ENCODE measurements around the gene YY1.

Gene YY1

DNA sequence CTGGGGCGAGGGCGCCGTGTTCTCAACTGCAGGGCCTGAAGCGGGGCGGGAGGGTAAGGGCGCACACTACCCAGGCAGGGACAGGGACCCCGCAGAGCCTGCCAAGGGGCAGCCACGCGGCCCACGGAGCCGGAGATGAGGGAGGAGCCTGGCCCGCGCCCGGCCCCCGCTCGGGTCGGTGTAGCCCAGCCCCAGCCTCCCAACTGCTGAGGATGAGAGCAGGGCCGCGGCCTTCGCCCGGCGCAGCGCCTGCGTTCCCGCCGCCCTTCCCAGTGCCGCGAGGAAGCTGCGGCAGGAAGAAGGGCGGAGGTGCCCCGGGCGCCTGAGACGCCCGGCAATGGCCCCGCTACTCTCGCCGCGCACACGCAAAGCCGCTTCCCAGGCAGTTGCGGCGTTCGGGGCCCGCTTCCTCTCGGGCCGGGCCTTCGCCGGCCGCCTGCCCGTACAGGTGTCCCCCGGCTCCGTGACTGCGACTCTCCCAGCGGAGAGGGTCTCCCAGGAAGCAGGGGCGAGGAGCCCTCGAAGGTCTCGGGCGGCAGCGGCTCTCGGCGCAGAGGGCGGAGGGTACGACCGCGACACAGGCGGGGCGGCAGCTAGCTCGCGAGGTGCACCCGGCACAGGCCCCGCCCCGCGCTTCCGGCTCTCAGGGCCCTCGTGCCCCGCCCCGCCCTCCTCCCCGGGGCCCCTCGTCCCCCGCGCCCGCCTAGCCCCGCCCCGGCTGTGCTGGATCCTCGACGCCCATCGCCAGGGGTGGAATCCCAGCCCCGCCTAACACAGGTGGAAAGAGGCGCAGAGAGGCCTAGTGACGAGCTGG lies 24.8 kb upstream of the YY1 start:
- H3K36me3 ChIP-seq (ENCODE audit: control insufficient read depth in 5 of 5, insufficient read depth in 5 of 5, low read length in 5 of 5), result no peaks in the 10 kb centered on the region
- peak overlapping the region in 4 of 5 donors; percentile 78 to 95 (median 88) for H3K9ac ChIP-seq (ENCODE audit: low read length in 5 of 5)
- H3K4me1 ChIP-seq (ENCODE audit: control insufficient read depth in 5 of 5, insufficient read depth in 5 of 5, low read length in 5 of 5), result peaks cover 0 to 17% (median 13%) of the 10 kb centered on the region in 5 donors
- H3K27ac ChIP-seq (ENCODE audit: low read depth, low read length), result peak overlapping the region; percentile 67
- no peaks in the 10 kb centered on the region for H3K9me3 ChIP-seq (ENCODE audit: control insufficient read depth in 5 of 5, low read length in 5 of 5)
- H3K27me3 ChIP-seq (ENCODE audit: control insufficient read depth in 5 of 5, insufficient read depth in 4 of 5, low read length in 5 of 5), result no peaks in the 10 kb centered on the region
- H3K4me3 ChIP-seq (ENCODE audit: low read depth in 1 of 5, low read length in 5 of 5), result peak overlapping the region in 4 of 5 donors; percentile 72 to 80 (median 76)

DNA sequence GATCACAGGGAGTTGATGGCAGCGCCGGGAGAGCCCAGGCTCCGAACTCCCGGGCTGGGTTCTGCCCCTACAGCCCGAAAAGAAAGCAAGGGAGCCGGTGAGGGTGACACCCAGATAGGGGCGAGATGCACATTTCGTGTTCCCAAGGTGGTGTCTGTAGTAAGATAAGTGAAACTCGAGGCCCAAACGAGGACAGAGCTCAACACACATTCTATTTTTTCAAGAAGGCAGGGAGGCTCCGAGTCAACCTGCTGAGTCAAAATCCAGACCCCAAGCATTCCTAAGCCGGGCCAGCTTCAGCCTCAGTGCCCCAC lies 24.2 kb upstream of the YY1 start:
- peak overlapping the region in 3 of 5 donors; percentile 60 to 65 (median 64) for H3K9ac ChIP-seq (ENCODE audit: low read length in 5 of 5)

DNA sequence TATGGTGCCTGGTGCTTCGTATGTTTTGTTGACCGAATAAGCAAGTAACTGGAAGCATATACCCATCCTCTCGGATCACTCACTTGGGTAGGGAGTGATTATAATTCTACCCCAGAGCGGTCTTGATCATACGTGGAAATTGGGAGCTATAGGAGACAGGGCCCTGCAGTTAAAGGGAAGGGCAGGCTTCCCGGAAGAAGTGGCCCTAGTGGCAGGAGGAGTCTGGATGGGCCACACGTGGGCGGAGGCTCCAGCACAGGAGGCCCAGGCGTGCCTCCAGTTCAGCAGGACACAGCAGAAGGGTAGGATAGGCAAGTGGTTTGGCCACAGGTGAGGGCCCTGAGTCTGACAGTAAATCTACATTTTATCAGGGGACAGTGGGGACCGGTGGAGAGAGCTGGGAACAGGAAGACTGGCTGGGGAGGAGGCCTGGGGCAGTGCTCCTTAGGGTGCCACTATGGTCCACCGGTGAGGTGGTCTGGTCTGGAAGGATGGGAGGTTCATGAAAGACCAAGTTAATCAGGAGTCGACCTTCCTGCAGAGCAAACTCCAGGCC lies 23.5 kb upstream of the YY1 start:
- Histone ChIP-seq H3K27ac (ENCODE audit: low read depth, low read length) (no peak overlapping the region), H3K36me3 (ENCODE audit: control insufficient read depth in 5 of 5, insufficient read depth in 5 of 5, low read length in 5 of 5) (no peaks in the 10 kb centered on the region), H3K9ac (ENCODE audit: low read length in 5 of 5) (no peak overlapping the region), H3K4me3 (ENCODE audit: low read depth in 1 of 5, low read length in 5 of 5) (no peak overlapping the region), H3K4me1 (ENCODE audit: control insufficient read depth in 5 of 5, insufficient read depth in 5 of 5, low read length in 5 of 5) (peaks cover 0 to 17% (median 13%) of the 10 kb centered on the region in 5 donors), H3K9me3 (ENCODE audit: control insufficient read depth in 5 of 5, low read length in 5 of 5) (no peaks in the 10 kb centered on the region), H3K27me3 (ENCODE audit: control insufficient read depth in 5 of 5, insufficient read depth in 4 of 5, low read length in 5 of 5) (no peaks in the 10 kb centered on the region)

More for the DNA sequence above, 24.2 kb upstream of the YY1 start:
- no peaks in the 10 kb centered on the region for H3K36me3 ChIP-seq (ENCODE audit: control insufficient read depth in 5 of 5, insufficient read depth in 5 of 5, low read length in 5 of 5)
- peak overlapping the region; percentile 56 to 80 (median 69) for H3K4me3 ChIP-seq (ENCODE audit: low read depth in 1 of 5, low read length in 5 of 5)
- no peaks in the 10 kb centered on the region for H3K27me3 ChIP-seq (ENCODE audit: control insufficient read depth in 5 of 5, insufficient read depth in 4 of 5, low read length in 5 of 5)
- H3K4me1 ChIP-seq (ENCODE audit: control insufficient read depth in 5 of 5, insufficient read depth in 5 of 5, low read length in 5 of 5), result peaks cover 0 to 17% (median 13%) of the 10 kb centered on the region in 5 donors
- no peaks in the 10 kb centered on the region for H3K9me3 ChIP-seq (ENCODE audit: control insufficient read depth in 5 of 5, low read length in 5 of 5)
- peak overlapping the region; percentile 67 for H3K27ac ChIP-seq (ENCODE audit: low read depth, low read length)

DNA sequence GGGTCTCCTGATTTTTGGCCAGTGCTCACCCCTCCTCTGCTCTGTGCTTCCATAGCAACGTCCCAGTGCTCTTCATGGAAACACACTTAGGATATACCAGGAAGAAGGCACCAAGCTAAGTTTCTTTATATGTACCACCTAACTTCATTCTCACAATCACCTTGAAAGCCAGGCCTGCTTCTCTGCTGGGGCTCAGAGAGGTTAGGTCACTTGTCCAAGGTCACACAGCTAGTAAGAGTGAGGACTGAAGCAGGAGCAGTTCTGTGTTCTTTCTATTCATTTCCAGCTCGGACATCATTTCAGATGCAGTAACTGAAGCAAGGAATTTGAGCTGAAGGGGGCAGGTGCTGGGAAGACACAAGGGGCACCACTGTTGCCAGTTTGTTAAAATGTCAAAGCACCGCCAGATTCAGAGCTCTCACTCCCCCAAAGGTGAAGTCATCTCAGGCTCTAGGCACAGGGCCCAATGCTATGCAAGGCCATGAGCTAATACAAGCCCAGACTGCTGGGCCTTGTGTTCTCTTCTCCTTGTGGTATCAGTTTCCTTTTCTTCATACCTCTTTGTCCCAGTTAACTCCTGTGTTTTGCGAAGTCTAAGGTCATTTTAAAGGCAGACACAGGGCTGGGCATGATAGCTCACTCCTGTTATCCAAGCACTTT lies 19.7 kb upstream of the YY1 start:
- no peaks in the 10 kb centered on the region for H3K27me3 ChIP-seq (ENCODE audit: control insufficient read depth in 5 of 5, insufficient read depth in 4 of 5, low read length in 5 of 5)
- no peak overlapping the region for H3K4me3 ChIP-seq (ENCODE audit: low read depth in 1 of 5, low read length in 5 of 5)
- H3K27ac ChIP-seq (ENCODE audit: low read depth, low read length), result no peak overlapping the region
- peaks cover 2 to 27% (median 23%) of the 10 kb centered on the region in 5 donors for H3K4me1 ChIP-seq (ENCODE audit: control insufficient read depth in 5 of 5, insufficient read depth in 5 of 5, low read length in 5 of 5)
- no peak overlapping the region for H3K9ac ChIP-seq (ENCODE audit: low read length in 5 of 5)
- no peaks in the 10 kb centered on the region for H3K36me3 ChIP-seq (ENCODE audit: control insufficient read depth in 5 of 5, insufficient read depth in 5 of 5, low read length in 5 of 5)
- H3K9me3 ChIP-seq (ENCODE audit: control insufficient read depth in 5 of 5, low read length in 5 of 5), result no peaks in the 10 kb centered on the region

DNA sequence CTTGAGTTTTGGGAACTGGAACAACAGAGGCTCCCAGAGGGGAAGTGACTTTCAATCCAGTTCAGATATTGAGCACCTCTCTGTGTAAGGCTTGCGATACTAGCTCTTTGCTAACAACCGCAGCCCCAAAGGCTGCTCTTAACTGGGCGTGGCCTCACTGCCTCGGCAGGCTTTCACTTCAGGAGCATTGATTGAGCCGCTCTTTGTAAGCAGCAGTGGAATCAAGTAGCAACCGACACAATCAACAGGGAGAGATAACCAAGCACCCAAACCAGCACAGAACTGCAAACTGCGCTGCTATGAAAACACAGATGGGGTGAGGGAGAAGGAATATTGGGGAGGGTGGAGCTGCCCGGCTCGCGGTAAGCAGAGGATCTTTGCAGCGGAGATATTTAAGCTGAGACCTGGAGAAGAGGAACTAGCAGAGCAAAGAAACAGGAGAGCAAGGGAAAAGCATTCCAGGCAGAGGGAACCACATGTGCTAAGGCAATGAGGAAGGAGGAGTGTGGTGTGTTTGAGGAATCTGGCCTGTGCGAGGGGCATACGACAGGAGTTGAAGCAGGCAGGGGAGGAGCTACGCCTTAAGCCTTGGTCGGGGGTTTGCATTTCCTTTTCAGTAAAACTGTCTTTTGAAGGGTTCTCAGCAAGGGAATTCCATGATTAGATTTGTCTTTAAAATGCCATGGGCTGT lies 17.3 kb upstream of the YY1 start:
- H3K9ac ChIP-seq (ENCODE audit: low read length in 5 of 5), result peak overlapping the region; percentile 58 to 77 (median 72)
- H3K36me3 ChIP-seq (ENCODE audit: control insufficient read depth in 5 of 5, insufficient read depth in 5 of 5, low read length in 5 of 5), result no peaks in the 10 kb centered on the region
- peak overlapping the region; percentile 72 to 93 (median 76) for H3K4me3 ChIP-seq (ENCODE audit: low read depth in 1 of 5, low read length in 5 of 5)
- peaks cover 2 to 22% (median 18%) of the 10 kb centered on the region in 5 donors for H3K4me1 ChIP-seq (ENCODE audit: control insufficient read depth in 5 of 5, insufficient read depth in 5 of 5, low read length in 5 of 5)
- no peaks in the 10 kb centered on the region for H3K9me3 ChIP-seq (ENCODE audit: control insufficient read depth in 5 of 5, low read length in 5 of 5)
- H3K27ac ChIP-seq (ENCODE audit: low read depth, low read length), result peak overlapping the region; percentile 12
- no peaks in the 10 kb centered on the region for H3K27me3 ChIP-seq (ENCODE audit: control insufficient read depth in 5 of 5, insufficient read depth in 4 of 5, low read length in 5 of 5)

DNA sequence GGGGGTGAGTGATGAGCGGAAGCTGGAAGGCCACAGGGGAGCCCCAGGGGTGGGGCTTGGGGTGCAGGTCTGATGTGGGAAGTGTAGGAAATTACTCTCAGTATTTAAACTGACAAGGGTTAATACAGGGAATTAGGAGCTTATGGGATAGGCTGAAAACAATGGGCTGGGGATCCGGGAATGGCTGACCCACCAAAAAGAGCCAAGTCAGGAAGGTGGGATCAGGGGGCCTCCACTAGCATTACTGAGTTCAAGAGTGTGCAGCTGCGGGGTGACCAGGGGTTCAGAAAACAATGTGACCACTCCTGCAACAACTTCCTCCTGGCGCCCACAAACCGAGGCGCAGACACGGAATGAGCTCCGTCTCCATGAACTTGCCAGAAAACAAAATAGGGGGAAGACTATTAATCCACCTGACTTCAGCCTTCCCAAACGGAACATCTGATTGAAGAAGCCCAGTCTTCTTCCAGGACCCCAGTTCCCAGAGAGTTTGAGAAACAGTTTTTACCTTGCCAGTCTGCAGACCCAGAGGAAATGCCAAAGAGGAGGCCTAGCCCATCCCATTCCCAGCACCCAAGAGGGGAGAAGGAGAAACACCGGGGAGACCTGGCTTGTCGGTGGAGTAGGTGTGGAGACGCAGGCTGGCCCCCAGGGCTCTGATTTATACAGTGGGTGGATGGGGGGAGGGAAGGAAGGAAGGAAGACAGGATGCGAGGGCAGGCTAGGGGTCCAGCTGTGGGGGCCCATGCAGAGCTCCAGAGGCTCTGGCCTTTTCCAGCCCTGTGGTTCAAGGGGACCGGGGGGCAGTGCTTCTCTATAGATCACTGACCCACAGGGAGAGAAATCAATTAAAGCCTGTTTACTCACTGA lies 16.5 kb upstream of the YY1 start:
- Histone ChIP-seq H3K9ac (ENCODE audit: low read length in 5 of 5) (peak overlapping the region in 3 of 5 donors; percentile 68 to 77 (median 72)), H3K4me3 (ENCODE audit: low read depth in 1 of 5, low read length in 5 of 5) (peak overlapping the region; percentile 72 to 93 (median 76)), H3K36me3 (ENCODE audit: control insufficient read depth in 5 of 5, insufficient read depth in 5 of 5, low read length in 5 of 5) (no peaks in the 10 kb centered on the region), H3K9me3 (ENCODE audit: control insufficient read depth in 5 of 5, low read length in 5 of 5) (no peaks in the 10 kb centered on the region), H3K4me1 (ENCODE audit: control insufficient read depth in 5 of 5, insufficient read depth in 5 of 5, low read length in 5 of 5) (peaks cover 2 to 22% (median 18%) of the 10 kb centered on the region in 5 donors), H3K27me3 (ENCODE audit: control insufficient read depth in 5 of 5, insufficient read depth in 4 of 5, low read length in 5 of 5) (no peaks in the 10 kb centered on the region), H3K27ac (ENCODE audit: low read depth, low read length) (no peak overlapping the region)

DNA sequence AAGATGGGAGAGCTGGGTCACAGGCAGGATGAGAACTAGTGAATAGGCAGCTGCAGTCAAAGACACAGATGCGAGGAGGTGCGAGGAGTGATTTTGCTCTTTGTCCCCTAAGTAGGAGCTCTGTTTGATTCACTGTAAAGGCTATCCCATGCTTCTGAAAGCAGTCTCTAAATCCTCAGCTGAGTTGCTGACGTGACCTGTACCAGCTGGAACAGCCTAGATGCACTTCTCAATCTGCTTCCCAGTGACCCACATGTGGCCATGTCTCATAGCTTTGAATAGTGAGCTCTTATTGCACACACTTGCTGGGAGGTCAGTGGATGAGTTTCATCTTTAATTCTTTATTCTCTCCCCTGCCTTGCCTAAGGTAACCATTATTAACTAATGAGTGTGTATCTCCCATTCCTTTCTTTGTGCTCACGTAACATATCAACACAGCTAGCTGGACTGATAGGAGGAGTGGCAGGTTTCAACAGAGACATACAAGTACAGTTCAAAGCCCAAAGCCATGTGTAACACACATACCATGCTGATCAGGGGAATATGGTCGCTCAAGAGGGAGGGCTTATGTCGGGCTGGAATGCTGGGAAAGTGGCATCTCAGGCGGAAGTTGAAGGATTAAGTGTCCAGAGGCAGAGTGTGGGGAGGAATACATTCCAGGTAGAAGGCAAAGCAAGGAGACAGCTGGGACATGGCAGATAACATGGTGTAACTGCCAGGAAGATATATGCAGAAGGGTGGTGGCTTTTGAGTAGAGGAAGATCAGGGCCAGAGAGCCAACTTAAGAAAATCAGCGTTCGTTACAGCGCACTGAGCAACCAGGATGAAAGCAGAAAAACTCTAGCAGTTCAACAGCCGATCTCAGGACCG lies 15.4 kb upstream of the YY1 start:
- peaks cover 2 to 22% (median 18%) of the 10 kb centered on the region in 5 donors for H3K4me1 ChIP-seq (ENCODE audit: control insufficient read depth in 5 of 5, insufficient read depth in 5 of 5, low read length in 5 of 5)
- H3K27me3 ChIP-seq (ENCODE audit: control insufficient read depth in 5 of 5, insufficient read depth in 4 of 5, low read length in 5 of 5), result no peaks in the 10 kb centered on the region
- H3K27ac ChIP-seq (ENCODE audit: low read depth, low read length), result no peak overlapping the region
- H3K9me3 ChIP-seq (ENCODE audit: control insufficient read depth in 5 of 5, low read length in 5 of 5), result no peaks in the 10 kb centered on the region
- peaks cover 0 to 3% (median 0%) of the 10 kb centered on the region in 5 donors for H3K36me3 ChIP-seq (ENCODE audit: control insufficient read depth in 5 of 5, insufficient read depth in 5 of 5, low read length in 5 of 5)
- H3K9ac ChIP-seq (ENCODE audit: low read length in 5 of 5), result no peak overlapping the region
- H3K4me3 ChIP-seq (ENCODE audit: low read depth in 1 of 5, low read length in 5 of 5), result no peak overlapping the region

DNA sequence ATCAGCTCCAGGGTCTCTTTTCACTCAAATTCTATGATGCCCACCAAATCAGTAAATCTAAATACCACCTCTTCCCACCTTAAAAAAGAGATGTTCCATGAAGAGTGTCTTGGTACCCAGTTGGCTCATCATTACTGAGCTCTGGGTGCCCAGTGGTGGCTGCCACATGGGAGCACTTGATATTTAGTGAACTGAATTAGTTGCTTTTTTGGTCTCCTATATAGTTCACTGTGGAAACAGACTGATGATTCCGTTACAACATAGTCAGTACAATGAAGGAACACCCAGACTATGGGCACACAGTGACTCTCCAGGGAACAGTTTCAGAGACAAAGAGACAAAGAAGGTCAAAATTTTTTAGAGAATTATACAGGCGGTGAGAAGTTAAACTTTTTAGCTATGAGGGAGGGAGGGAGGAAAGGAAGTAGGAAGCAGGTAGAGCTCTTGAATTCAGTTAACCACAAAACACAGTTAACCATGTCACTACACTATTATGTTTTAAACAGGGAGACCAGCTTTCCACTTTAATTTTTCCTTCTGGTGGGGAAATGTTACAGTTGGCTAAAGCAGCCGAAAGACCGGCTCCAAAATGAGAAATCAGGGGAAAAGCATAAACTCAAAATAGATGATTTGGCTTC lies 14.6 kb upstream of the YY1 start:
- Histone ChIP-seq H3K27me3 (ENCODE audit: control insufficient read depth in 5 of 5, insufficient read depth in 4 of 5, low read length in 5 of 5) (no peaks in the 10 kb centered on the region), H3K36me3 (ENCODE audit: control insufficient read depth in 5 of 5, insufficient read depth in 5 of 5, low read length in 5 of 5) (peaks cover 0 to 3% (median 0%) of the 10 kb centered on the region in 5 donors), H3K27ac (ENCODE audit: low read depth, low read length) (no peak overlapping the region), H3K4me3 (ENCODE audit: low read depth in 1 of 5, low read length in 5 of 5) (no peak overlapping the region), H3K9me3 (ENCODE audit: control insufficient read depth in 5 of 5, low read length in 5 of 5) (no peaks in the 10 kb centered on the region), H3K9ac (ENCODE audit: low read length in 5 of 5) (peak overlapping the region in 1 of 5 donors; percentile 26), H3K4me1 (ENCODE audit: control insufficient read depth in 5 of 5, insufficient read depth in 5 of 5, low read length in 5 of 5) (peaks cover 2 to 22% (median 18%) of the 10 kb centered on the region in 5 donors)

All from subcutaneous abdominal adipose tissue (tissue), 5 donors.